Metanephros (tissue), 2 donors: ENCODE data around the gene ZW10. TPM values are rescaled to one million over a fixed set of nuclear protein-coding genes. Genes with fewer than 3 reads are reported as not detected.

Source experiments
- small RNA-seq: library from RNA; depleted of rRNA; stranded (forward); fragments of <200 nt; gene quantifications from one replicate; pipeline ENCODE3, GENCODE V24; 2014; ENCODE audit warnings: low replicate concordance
- total RNA-seq: library from RNA; depleted of rRNA; stranded (reverse); fragments of >200 nt; gene quantifications from one replicate; pipeline ENCODE4 v1.2.3, GENCODE V29; 2014

The ZW10 gene
- total RNA-seq, result 17.7 TPM

GRCh38 chr11:113773416-113774173 lies at the start of gene ZW10:
Gene ZW10 (minus strand): TSS chr11:113773692. CDS start chr11:113773666, 26 bp downstream.

GRCh38 chr11:113779496-113779895 lies 6.0 kb upstream of the ZW10 start, which contains the start of gene CLDN25:
Gene CLDN25 (plus strand): TSS chr11:113779796. CDS start chr11:113779796, 0 bp downstream.

GRCh38 chr11:113705871-113706655 lies 67.4 kb downstream of the ZW10 start, which contains the start of gene TMPRSS5:
Gene TMPRSS5 (minus strand): TSS chr11:113706308. CDS start chr11:113706224, 84 bp downstream.

Small RNA genes lying within 50 kb of the gene (small RNA-seq; reads per million reads assigned to genes)
- gene LRRC37A13P, result not detected
- not detected for gene RPS29P19

Other genes with a start within 250 kb of the ZW10 start
- 1.5 TPM for gene TMPRSS5, start 67.4 kb downstream of the ZW10 start, total RNA-seq
- not detected for gene CLDN25, start 6.1 kb upstream of the ZW10 start, total RNA-seq
- gene USP28, start 101.9 kb upstream of the ZW10 start, total RNA-seq, result 56.3 TPM
- gene HTR3B, start 131.1 kb upstream of the ZW10 start, total RNA-seq, result not detected
- gene HTR3A, start 201.4 kb upstream of the ZW10 start, total RNA-seq, result 0.18 TPM